Fibroblast of lung (primary cell): Measurements from ENCODE around the gene KCNN3. TPM values are rescaled to one million over a fixed set of nuclear protein-coding genes. Genes with fewer than 3 reads are reported as not detected.

ENCODE experiments used
- DNase-seq, 2 donors: peaks; one replicate each; pipeline versions ENCODE4 v3.0.0 to v3.0.0-alpha.2; 2010; ENCODE audit warnings: low read depth in 2 of 2
- H2AFZ ChIP-seq: 2 replicates; pipeline ENCODE4 v1.5.1; 2012; ENCODE audit warnings: low read length, control low read depth, inconsistent platforms
- H3K27ac ChIP-seq: 2 replicates; pipeline ENCODE4 v1.5.1; 2011; ENCODE audit warnings: low read length, control low read depth; ENCODE audit not compliant: insufficient read depth
- H3K27me3 ChIP-seq: 2 replicates; pipeline ENCODE4 v1.5.1; 2011; ENCODE audit warnings: mild to moderate bottlenecking, low read length; ENCODE audit not compliant: control insufficient read depth, insufficient read depth
- H3K36me3 ChIP-seq: 2 replicates; pipeline ENCODE4 v1.5.1; 2011; ENCODE audit warnings: low read length; ENCODE audit not compliant: control insufficient read depth, insufficient read depth
- H3K4me1 ChIP-seq: 2 replicates; pipeline ENCODE4 v1.5.1; 2011; ENCODE audit warnings: low read length; ENCODE audit not compliant: control insufficient read depth, insufficient read depth; ENCODE audit errors: extremely low read depth
- H3K4me2 ChIP-seq: 2 replicates; pipeline ENCODE4 v1.5.1; 2011; ENCODE audit warnings: low read length, control low read depth; ENCODE audit not compliant: insufficient read depth; ENCODE audit errors: extremely low read depth
- H3K4me3 ChIP-seq, 4 experiments: fragments of 200-600 bp in 1 of 4; sonication (generic) in 1 of 4; replicated peaks in 1 of 4; 2 replicates each; pipeline ENCODE4 v1.5.1; 2011 to 2016; ENCODE audit warnings: low read length in 4 of 4, low read depth in 3 of 4, mild to moderate bottlenecking in 3 of 4, control low read depth in 2 of 4, inconsistent platforms in 1 of 4, mixed read lengths in 1 of 4; ENCODE audit not compliant: insufficient read depth in 1 of 4; ENCODE audit errors: control extremely low read depth in 1 of 4
- H3K79me2 ChIP-seq: 2 replicates; pipeline ENCODE4 v1.5.1; 2012; ENCODE audit warnings: mild to moderate bottlenecking, low read length, inconsistent platforms; ENCODE audit not compliant: control insufficient read depth, insufficient read depth
- H3K9ac ChIP-seq: 2 replicates; pipeline ENCODE4 v1.5.1; 2011; ENCODE audit warnings: mild to moderate bottlenecking, low read length, control low read depth; ENCODE audit not compliant: insufficient read depth
- H3K9me3 ChIP-seq: 2 replicates; pipeline ENCODE4 v1.5.1; 2012; ENCODE audit warnings: low read depth, low read length; ENCODE audit not compliant: control insufficient read depth, insufficient read depth
- H4K20me1 ChIP-seq: 2 replicates; pipeline ENCODE4 v1.5.1; 2011; ENCODE audit warnings: low read length; ENCODE audit not compliant: control insufficient read depth, insufficient read depth; ENCODE audit errors: extremely low read depth
- EZH2 ChIP-seq: IDR thresholded peaks from 2 replicates; pipeline ENCODE4 v1.5.1; 2012; ENCODE audit warnings: low read length, control low read depth, mild to moderate bottlenecking; ENCODE audit errors: missing control alignments
- polyA plus RNA-seq, 2 donors: library from polyadenylated mRNA; depleted of rRNA in 1 of 2; stranded (reverse) in 1 of 2; unstranded in 1 of 2; fragments of >200 nt; gene quantifications; 2 replicates each; pipeline ENCODE4 v1.2.1, GENCODE V29; 2011 to 2012; ENCODE audit warnings: missing spikeins in 1 of 2
- total RNA-seq: library from RNA; depleted of rRNA; stranded (reverse); fragments of >200 nt; gene quantifications from 2 replicates; pipeline ENCODE4 v1.2.1, GENCODE V29; 2014
- TF ChIP-seq, protein P1 (sequence below), 2 donors: IDR thresholded peaks in 1 of 2; conservative IDR thresholded peaks in 1 of 2; 1 replicate in 1 of 2; 2 replicates in 1 of 2; pipeline ENCODE4 v1.5.1; 2011 to 2012; ENCODE audit warnings: low read length in 2 of 2, control low read depth in 1 of 2, inconsistent platforms in 1 of 2, low read depth in 1 of 2, mild to moderate bottlenecking in 1 of 2

KCNN3 gene
- total and polyA plus RNA-seq, 2 donors (not counting 1 experiment from before 2014, with no cell fraction given): not detected

DNA sequence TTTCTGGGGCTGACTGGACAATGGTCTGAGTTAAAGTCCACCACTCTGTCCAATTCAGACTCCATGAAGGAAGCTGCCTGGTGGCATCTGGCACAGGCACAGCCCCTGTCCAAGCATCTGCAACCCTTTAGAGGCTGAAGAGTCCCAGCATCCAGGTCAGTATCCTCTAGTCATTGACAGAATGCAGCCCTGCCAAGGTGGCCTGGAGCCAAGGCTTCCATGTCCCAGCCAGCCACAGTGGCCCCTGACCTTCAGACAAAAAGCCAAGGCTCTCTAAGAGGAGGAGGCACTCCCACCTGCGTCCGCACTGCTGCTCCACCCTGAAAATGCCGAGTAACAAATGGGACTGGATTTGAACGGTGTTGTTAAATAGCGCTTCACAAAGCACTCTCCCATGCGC, 49.4 kb downstream of the KCNN3 start:
- H4K20me1 ChIP-seq: no peaks in the 10 kb centered on the region

DNA sequence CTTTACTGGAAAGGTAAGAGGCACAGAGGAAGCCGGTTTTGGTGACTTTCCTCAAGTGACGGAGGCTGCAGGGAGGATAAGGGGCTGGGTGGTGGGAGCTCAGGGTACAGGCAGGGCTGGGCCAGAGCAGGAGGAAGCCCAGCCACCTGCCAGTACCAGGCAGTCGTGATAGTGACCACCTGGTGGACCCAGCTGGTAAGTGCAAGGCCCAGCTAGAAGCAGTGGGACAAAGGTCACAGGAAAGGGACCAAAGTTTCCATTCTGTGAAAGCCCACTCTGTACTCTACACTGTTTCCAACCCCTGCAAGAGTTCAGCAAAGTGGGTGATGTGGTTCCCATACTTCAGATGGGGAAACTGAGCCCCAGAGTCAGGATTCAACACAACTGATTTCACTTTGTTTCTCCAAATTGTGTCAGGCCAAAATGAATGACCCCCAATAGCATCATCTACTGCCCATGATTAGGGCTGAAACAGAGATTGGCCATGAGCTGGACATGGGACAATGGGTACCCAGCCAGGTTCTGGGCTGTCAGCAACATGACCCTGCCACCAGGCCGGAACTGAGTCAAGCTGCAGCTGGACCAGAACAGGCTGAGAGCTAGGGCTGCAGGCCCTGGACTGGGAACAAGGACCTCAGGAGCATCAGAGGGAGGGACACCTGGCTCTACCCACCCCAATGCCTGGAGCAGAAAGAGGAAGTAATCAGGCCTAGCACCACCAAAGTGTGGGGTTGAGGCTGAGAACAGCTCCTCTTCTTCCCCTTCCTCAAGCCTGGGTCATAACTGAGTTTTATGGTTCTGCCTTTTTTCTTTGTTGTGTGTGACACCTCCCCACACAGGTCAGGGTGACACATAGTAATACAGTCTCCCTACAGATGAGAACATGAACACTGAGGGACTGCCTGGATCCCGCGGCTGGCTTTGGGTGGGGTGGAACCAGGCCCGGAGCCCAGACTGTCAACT, 50.2 kb downstream of the KCNN3 start:
- Histone ChIP-seq H3K4me3 (no peak overlapping the region), H3K9me3 (no peaks in the 10 kb centered on the region), H2AFZ (no peak overlapping the region), H3K9ac (no peak overlapping the region), H3K79me2 (no peaks in the 10 kb centered on the region), H3K4me2 (no peak overlapping the region), H4K20me1 (no peaks in the 10 kb centered on the region), H3K27me3 (peaks cover 10% of the 10 kb centered on the region), H3K27ac (no peak overlapping the region), H3K36me3 (no peaks in the 10 kb centered on the region), H3K4me1 (no peaks in the 10 kb centered on the region)
- no peak for DNase-seq
- TF ChIP-seq EZH2: no peak
- TF ChIP-seq, protein P1, sequence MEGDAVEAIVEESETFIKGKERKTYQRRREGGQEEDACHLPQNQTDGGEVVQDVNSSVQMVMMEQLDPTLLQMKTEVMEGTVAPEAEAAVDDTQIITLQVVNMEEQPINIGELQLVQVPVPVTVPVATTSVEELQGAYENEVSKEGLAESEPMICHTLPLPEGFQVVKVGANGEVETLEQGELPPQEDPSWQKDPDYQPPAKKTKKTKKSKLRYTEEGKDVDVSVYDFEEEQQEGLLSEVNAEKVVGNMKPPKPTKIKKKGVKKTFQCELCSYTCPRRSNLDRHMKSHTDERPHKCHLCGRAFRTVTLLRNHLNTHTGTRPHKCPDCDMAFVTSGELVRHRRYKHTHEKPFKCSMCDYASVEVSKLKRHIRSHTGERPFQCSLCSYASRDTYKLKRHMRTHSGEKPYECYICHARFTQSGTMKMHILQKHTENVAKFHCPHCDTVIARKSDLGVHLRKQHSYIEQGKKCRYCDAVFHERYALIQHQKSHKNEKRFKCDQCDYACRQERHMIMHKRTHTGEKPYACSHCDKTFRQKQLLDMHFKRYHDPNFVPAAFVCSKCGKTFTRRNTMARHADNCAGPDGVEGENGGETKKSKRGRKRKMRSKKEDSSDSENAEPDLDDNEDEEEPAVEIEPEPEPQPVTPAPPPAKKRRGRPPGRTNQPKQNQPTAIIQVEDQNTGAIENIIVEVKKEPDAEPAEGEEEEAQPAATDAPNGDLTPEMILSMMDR (conservative IDR thresholded peaks at IDR 0.05 in 1 of 2, IDR thresholded peaks at IDR 0.05 in 1 of 2; ENCODE audit: low read depth in 1 of 2, low read length in 2 of 2): peak; percentile 25 to 44

More for the DNA sequence above, 49.4 kb downstream of the KCNN3 start:
- no peaks in the 10 kb centered on the region for H3K79me2 ChIP-seq
- no peaks in the 10 kb centered on the region for H3K36me3 ChIP-seq
- no peak for DNase-seq
- H3K27me3 ChIP-seq: peaks cover 10% of the 10 kb centered on the region
- H3K4me1 ChIP-seq: no peaks in the 10 kb centered on the region
- H2AFZ ChIP-seq: no peak overlapping the region
- H3K9me3 ChIP-seq: no peaks in the 10 kb centered on the region
- H3K4me3 ChIP-seq: no peak overlapping the region
- TF ChIP-seq, protein P1 (conservative IDR thresholded peaks at IDR 0.05 in 1 of 2, IDR thresholded peaks at IDR 0.05 in 1 of 2; ENCODE audit: low read depth in 1 of 2, low read length in 2 of 2): no peak
- TF ChIP-seq EZH2: no peak
- no peak overlapping the region for H3K9ac ChIP-seq
- no peak overlapping the region for H3K4me2 ChIP-seq
- no peak overlapping the region for H3K27ac ChIP-seq

DNA sequence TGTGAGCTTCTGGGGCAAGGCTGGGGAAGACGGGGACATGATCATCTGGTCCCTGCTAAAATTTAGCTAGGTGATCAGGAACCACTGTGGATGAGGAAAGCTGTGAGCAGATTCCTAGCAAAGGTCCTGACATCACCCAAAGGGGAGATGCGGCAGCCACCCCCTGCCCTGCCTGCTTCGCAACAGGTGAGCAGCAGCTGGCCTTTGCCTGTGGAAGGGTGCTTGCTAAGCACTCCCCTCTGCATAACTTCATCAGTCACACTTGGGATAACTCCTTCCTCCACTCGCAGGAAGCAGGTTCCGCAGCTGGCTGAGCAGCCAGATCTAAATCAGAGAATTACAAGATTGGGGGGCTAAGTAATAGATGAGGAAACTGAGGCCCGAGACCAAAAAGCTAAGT, 51.2 kb downstream of the KCNN3 start:
- Histone ChIP-seq H3K4me3 (no peak overlapping the region), H3K4me2 (no peak overlapping the region), H4K20me1 (no peaks in the 10 kb centered on the region), H3K27ac (no peak overlapping the region), H3K36me3 (no peaks in the 10 kb centered on the region), H3K9ac (no peak overlapping the region), H2AFZ (no peak overlapping the region), H3K79me2 (no peaks in the 10 kb centered on the region), H3K27me3 (peaks cover 10% of the 10 kb centered on the region), H3K4me1 (no peaks in the 10 kb centered on the region), H3K9me3 (no peaks in the 10 kb centered on the region)
- no peak for DNase-seq
- TF ChIP-seq EZH2: no peak
- TF ChIP-seq, protein P1 (conservative IDR thresholded peaks at IDR 0.05 in 1 of 2, IDR thresholded peaks at IDR 0.05 in 1 of 2; ENCODE audit: low read depth in 1 of 2, low read length in 2 of 2): no peak
